NCI-H345 treated with DMSO at 0.1 percent for 48 hours (cell line): Measurements from ENCODE around the gene PRSS27.
"Not testable (repeated sequence)": the region's sequence is repeated elsewhere in the genome, so short reads cannot be mapped to it uniquely, and the experiment has no call there.

Experiments
- DNase-seq: peaks from one replicate; lab custom pipeline; 2025; ENCODE audit not compliant: unreplicated experiment; lab: John Stamatoyannopoulos, UW

Gene PRSS27

GRCh38 chr16:2678206-2678965 lies 41.6 kb downstream of the PRSS27 start:
- DNase-seq, result not testable (repeated sequence)

- DNase-seq, result not testable (repeated sequence)
Observed at GRCh38 chr16:2676937-2677336, 43.1 kb downstream of the PRSS27 start.

- DNase-seq, result no peak
Observed at GRCh38 chr16:2675714-2676113, 44.3 kb downstream of the PRSS27 start.

- no peak for DNase-seq
Observed at GRCh38 chr16:2675021-2675420, 45.0 kb downstream of the PRSS27 start.

GRCh38 chr16:2673066-2673999 lies 46.7 kb downstream of the PRSS27 start:
- DNase-seq, result peak; percentile 87

- DNase-seq, result no peak
Observed at GRCh38 chr16:2671741-2672140, 48.3 kb downstream of the PRSS27 start.

GRCh38 chr16:2671193-2671592 lies 48.8 kb downstream of the PRSS27 start:
- DNase-seq, result not testable (repeated sequence)

- not testable (repeated sequence) for DNase-seq
Observed at GRCh38 chr16:2670017-2670416, 50.0 kb downstream of the PRSS27 start.

GRCh38 chr16:2669587-2669986 lies 50.4 kb downstream of the PRSS27 start:
- DNase-seq, result not testable (repeated sequence)

GRCh38 chr16:2666671-2667070 lies 53.4 kb downstream of the PRSS27 start:
- not testable (repeated sequence) for DNase-seq

- DNase-seq, result no peak
Observed at GRCh38 chr16:2664574-2664982, 55.4 kb downstream of the PRSS27 start.

GRCh38 chr16:2663553-2664546 lies 56.2 kb downstream of the PRSS27 start:
- DNase-seq, result no peak
